COLO668 (cell line): ENCODE measurements around the gene CLEC4D.
"Not testable (repeated sequence)": the region's sequence is repeated elsewhere in the genome, so short reads cannot be mapped to it uniquely, and the experiment has no call there.

ENCODE experiments used
- DNase-seq: peaks from one replicate; lab custom pipeline; 2025; ENCODE audit not compliant: unreplicated experiment; lab: John Stamatoyannopoulos, UW

The CLEC4D gene

GRCh38 chr12:8513256-8513655 lies at the start of gene CLEC4D:
CLEC4D (plus strand) TSS chr12:8513503; CDS start chr12:8513733, 230 bp downstream.
- no peak for DNase-seq

GRCh38 chr12:8465301-8465996 lies 47.9 kb upstream of the CLEC4D start:
- no peak for DNase-seq

GRCh38 chr12:8466241-8466640 lies 47.1 kb upstream of the CLEC4D start:
- DNase-seq, result no peak

- DNase-seq, result no peak
Measured at GRCh38 chr12:8471090-8471489, 42.2 kb upstream of the CLEC4D start.

- no peak for DNase-seq
Measured at GRCh38 chr12:8475508-8476203, 37.6 kb upstream of the CLEC4D start.

- DNase-seq, result no peak
Measured at GRCh38 chr12:8482571-8483061, 30.7 kb upstream of the CLEC4D start.

- no peak for DNase-seq
Measured at GRCh38 chr12:8483079-8483478, 30.2 kb upstream of the CLEC4D start.

GRCh38 chr12:8491646-8492530 lies 21.4 kb upstream of the CLEC4D start:
- no peak for DNase-seq

GRCh38 chr12:8493084-8493483 lies 20.2 kb upstream of the CLEC4D start:
- no peak for DNase-seq

- DNase-seq, result not testable (repeated sequence)
Measured at GRCh38 chr12:8495671-8496070, 17.6 kb upstream of the CLEC4D start.

GRCh38 chr12:8496074-8496473 lies 17.2 kb upstream of the CLEC4D start:
- not testable (repeated sequence) for DNase-seq

GRCh38 chr12:8499616-8500015 lies 13.7 kb upstream of the CLEC4D start:
- no peak for DNase-seq

GRCh38 chr12:8501720-8502119 lies 11.6 kb upstream of the CLEC4D start:
- no peak for DNase-seq

- DNase-seq, result no peak
Measured at GRCh38 chr12:8504351-8504750, 9.0 kb upstream of the CLEC4D start.

GRCh38 chr12:8507596-8507995 lies 5.7 kb upstream of the CLEC4D start:
- DNase-seq, result no peak

GRCh38 chr12:8508223-8508622 lies 5.1 kb upstream of the CLEC4D start:
- DNase-seq, result no peak

- DNase-seq, result no peak
Measured at GRCh38 chr12:8508910-8509841, 4.1 kb upstream of the CLEC4D start.

- no peak for DNase-seq
Measured at GRCh38 chr12:8517971-8518370, 4.7 kb downstream of the CLEC4D start.

GRCh38 chr12:8519171-8519570 lies 5.9 kb downstream of the CLEC4D start:
- DNase-seq, result no peak
